Stimulated activated CD8-positive, alpha-beta memory T cell treated with anti-CD3 and anti-CD28 coated beads, Interleukin-12 subunit alpha, Interleukin-12 subunit beta, amount 100 ng/mL, for 1 hour (primary cell): ENCODE measurements around the gene MLXIP.
"Not testable (repeated sequence)": the region's sequence is repeated elsewhere in the genome, so short reads cannot be mapped to it uniquely, and the experiment has no call there.

Experiments used
- DNase-seq: peaks from one replicate; pipeline ENCODE4 v3.0.0-alpha.2; 2020; ENCODE audit warnings: low read depth

MLXIP gene

DNA sequence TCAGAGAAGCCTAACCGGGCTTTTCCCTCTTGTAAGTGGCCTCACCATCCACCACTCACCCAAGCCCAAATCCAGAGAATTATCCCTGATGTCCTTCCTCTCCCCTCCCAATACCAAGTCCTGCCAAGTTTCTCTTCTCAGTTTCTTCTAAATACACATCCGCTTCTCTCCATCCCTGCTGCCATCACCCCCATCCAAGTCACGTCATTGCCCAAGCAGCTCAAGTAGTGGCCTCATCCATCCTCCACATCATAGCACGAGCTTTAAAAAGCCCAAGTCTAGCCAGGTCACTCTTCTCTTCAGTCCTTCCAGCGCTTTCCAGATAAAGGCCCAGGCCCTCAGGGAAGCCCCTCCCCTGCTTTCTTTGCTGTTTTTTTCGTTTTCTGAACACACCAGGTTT lies 70.1 kb downstream of the MLXIP start:
- no peak for DNase-seq

DNA sequence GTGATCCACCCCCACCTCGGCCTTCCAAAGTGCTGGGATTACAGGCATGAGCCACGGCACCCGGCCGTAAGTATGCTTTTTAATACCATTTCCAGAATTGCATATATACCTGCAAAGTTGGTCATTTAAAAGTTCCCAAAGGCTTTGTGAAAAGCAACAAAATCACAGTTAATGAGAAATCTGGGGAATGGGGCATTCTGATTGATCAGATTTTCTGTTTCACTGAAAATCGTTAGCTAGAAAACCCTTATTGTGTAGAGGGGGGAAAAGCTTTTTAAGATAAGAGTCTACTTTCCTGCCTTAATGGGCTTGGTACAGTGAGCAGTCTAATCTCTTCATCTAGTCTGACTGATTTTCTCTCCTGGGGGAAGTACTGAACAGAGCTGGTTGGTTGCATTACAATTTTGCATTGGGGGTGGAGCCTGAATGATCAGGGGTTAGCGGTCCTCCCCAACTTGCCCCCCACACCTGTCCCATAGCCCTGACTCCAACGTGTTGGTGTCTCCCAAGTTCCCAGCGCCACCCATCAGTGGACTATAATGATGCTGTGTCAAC lies 71.6 kb downstream of the MLXIP start:
- DNase-seq, result no peak

GRCh38 chr12:122152754-122153153 lies 74.2 kb downstream of the MLXIP start:
- DNase-seq, result no peak

DNA sequence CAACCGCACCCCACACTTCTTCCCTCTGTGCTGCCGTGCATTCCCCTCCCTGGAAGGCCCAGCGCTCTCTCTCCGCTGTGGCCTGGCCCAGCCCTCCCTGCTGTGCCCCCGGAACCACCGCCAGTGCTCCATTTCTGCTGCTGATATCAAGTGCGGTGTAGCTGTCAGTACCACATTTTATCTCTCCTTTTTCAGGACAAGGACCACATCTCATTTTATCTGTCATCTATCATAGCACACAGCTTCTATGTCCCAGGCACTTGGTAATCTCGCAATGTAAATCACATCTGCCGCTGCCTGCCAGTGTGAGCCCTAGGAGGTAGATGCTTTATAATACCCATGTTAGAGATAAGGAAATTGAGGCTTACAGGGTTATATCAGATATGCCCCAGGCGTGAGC lies 77.1 kb downstream of the MLXIP start:
- no peak for DNase-seq

GRCh38 chr12:122158700-122159285 lies 80.2 kb downstream of the MLXIP start:
- no peak for DNase-seq

GRCh38 chr12:122159882-122160281 lies 81.3 kb downstream of the MLXIP start:
- no peak for DNase-seq

GRCh38 chr12:122160761-122161160 lies 82.2 kb downstream of the MLXIP start:
- DNase-seq, result no peak

DNA sequence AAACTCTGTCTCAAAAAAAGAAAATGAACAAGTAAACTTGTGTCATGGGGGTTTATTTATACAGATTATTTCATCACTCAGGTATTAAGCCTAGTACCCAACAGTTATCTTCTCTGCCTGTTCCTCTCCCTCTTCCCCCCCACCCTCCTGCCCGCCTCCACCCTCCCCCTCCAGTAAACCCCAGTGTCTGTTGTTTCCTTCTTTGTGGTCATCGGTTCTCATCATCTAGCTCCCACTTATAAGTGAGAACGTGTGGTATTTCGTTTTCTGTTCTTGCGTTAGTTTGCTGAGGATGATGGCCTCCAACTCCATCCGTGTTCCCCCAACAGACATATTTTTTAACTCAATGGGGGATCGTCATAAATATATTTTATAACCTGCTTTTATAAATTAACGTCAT lies 83.1 kb downstream of the MLXIP start:
- DNase-seq, result no peak

GRCh38 chr12:122162976-122163375 lies 84.4 kb downstream of the MLXIP start:
- no peak for DNase-seq

- DNase-seq, result no peak
These were observed 88.1 kb downstream of the MLXIP start for GRCh38 chr12:122166422-122167349.

- DNase-seq, result no peak
These were observed 88.9 kb downstream of the MLXIP start for GRCh38 chr12:122167356-122167925.

- no peak for DNase-seq
These were observed 89.9 kb downstream of the MLXIP start for GRCh38 chr12:122168492-122168891.

DNA sequence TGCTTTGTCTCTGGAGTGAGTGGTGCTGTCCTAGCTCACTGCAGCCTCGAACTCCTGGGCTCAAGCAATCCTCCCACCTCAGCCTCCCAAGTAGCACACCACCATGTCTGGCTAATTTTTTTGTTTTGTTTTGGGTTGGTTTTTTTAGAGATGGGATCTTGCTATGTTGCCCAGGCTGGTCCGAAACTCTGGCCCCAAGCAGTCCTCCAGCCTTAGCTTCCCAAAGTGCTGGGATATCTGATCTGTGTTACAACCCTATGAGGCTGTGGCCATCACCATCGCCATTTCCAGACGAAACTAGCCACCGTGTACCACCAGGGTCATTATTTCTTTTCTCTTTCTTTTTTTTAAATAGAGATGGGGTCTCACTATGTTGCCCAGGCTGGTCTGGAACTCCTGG lies 92.8 kb downstream of the MLXIP start:
- DNase-seq, result no peak

DNA sequence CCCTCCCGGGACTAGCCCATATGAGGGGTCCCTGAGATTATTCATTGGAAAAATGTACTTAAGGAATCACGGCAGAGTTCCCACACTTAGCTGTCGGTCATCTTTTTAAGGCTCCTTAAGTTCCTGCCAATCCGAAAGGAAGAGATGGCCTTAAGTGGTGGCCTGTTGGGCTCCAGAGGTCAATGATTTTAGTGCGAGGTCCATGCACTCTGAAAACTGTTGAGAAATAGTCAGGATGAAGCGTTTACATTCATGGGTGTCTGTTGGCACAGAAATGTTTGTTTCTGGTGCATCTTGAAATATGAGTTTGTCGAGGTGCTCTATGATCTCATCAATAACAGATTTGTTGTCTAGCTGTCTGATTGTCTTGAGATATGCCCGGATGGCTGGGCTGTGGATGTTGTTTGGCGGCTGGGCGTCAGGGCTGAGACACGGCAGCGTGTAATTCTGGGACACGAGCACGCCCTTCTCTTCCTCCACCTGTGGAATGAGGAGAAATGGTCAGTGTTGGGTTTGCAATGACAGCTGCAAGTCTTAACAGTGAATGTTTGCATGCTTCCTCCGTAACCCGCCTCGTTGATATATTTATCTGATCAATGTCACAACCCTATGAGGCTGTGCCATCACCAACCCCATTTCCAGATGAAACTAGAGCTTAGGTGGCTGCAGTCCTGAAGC lies 93.8 kb downstream of the MLXIP start:
- no peak for DNase-seq

- no peak for DNase-seq
These were observed 95.7 kb downstream of the MLXIP start, which contains the start of gene IL31 for GRCh38 chr12:122174155-122174845. TSS of gene IL31 (minus strand) at chr12:122174221. CDS start at chr12:122174172, 49 bp downstream.

DNA sequence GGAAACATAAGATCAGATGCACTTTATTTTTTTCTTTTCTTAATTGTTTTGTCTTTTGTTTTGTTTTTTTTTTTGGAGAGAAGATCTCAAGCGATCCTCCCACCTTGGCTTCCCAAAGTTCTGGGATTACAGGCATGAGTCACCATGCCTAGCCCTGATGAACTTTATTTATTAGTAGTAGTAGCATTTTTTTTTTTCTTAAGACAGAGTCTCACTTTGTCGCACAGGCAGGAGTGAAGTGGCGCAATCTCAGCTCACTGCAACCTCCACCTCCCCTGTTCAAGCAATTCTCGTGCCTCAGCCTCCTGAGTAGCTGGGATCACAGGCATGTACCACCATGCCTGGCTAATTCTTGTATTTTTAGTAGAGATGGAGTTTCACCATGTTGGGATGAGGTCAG lies 97.9 kb downstream of the MLXIP start:
- DNase-seq, result not testable (repeated sequence)

- no peak for DNase-seq
These were observed 104.5 kb downstream of the MLXIP start, which contains the start of gene LRRC43 for GRCh38 chr12:122182887-122183587. TSS of gene LRRC43 (plus strand) at chr12:122183123. CDS start at chr12:122183145, 22 bp downstream.

DNA sequence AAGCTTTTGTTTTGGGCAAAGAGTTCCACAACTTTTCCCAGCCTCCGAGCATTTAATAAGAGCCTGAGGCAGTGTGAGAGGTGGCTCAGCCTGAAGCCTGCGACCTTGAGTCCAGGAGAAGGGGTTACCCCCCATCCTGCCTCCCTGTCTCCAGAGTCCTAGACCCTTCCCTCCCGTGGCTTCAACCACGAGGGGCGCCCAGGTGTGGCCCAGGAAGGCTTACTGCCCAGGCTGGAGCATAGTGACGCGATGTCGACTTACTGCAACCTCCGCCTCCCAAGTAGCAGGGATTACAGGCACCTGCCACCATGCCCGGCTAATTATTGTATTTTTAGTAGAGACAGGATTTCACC lies 105.0 kb downstream of the MLXIP start:
- DNase-seq, result no peak

- DNase-seq, result no peak
These were observed 106.0 kb downstream of the MLXIP start for GRCh38 chr12:122184517-122184916.

- DNase-seq, result no peak
These were observed 106.5 kb downstream of the MLXIP start for GRCh38 chr12:122185079-122185478.
